Keratinocyte (primary cell): ENCODE results near the gene UNC79. TPM values are rescaled to one million over a fixed set of nuclear protein-coding genes. Genes with fewer than 3 reads are reported as not detected.

Source experiments
- DNase-seq: peaks from one replicate; pipeline ENCODE4 v3.0.0-alpha.2; 2011; ENCODE audit warnings: low read depth, missing footprints, low spot score
- FAIRE-seq: peaks from 2 replicates; lab custom pipeline; 2011; peaks lifted over from hg19 to GRCh38; lab: Jason Lieb, UNC
- H2AFZ ChIP-seq: 2 replicates; pipeline ENCODE4 v1.6.0; 2012; ENCODE audit warnings: low read length, control low read depth, inconsistent platforms; ENCODE audit not compliant: control insufficient read depth
- H3K27ac ChIP-seq: 2 replicates; pipeline ENCODE4 v1.5.1; 2011; ENCODE audit warnings: low read length; ENCODE audit not compliant: control insufficient read depth, insufficient read depth
- H3K27me3 ChIP-seq: 3 replicates; pipeline ENCODE4 v1.6.0; 2011; ENCODE audit warnings: low read length; ENCODE audit not compliant: control insufficient read depth, insufficient read depth; ENCODE audit errors: extremely low read depth
- H3K36me3 ChIP-seq, 2 experiments: 2 replicates in 1 of 2; 3 replicates in 1 of 2; pipeline ENCODE4 v1.5.1; 2011; ENCODE audit warnings: low read length in 2 of 2, mild to moderate bottlenecking in 1 of 2; ENCODE audit not compliant: control insufficient read depth in 2 of 2, insufficient read depth in 2 of 2; ENCODE audit errors: extremely low read depth in 1 of 2
- H3K4me1 ChIP-seq: 3 replicates; pipeline ENCODE4 v1.5.1; 2011; ENCODE audit warnings: low read length; ENCODE audit not compliant: control insufficient read depth, insufficient read depth; ENCODE audit errors: extremely low read depth
- H3K4me2 ChIP-seq: 3 replicates; pipeline ENCODE4 v1.6.0; 2011; ENCODE audit warnings: low read depth, low read length; ENCODE audit not compliant: control insufficient read depth, insufficient read depth; ENCODE audit errors: extremely low read depth
- H3K4me3 ChIP-seq, 3 experiments: fragments of 200-600 bp in 1 of 3; sonication (generic) in 1 of 3; 2 replicates in 2 of 3; 3 replicates in 1 of 3; pipeline ENCODE4 v1.5.1; 2011 to 2016; ENCODE audit warnings: low read length in 3 of 3, mild to moderate bottlenecking in 3 of 3, control low read depth in 2 of 3, inconsistent platforms in 1 of 3, low read depth in 1 of 3, mixed read lengths in 1 of 3, mixed run types in 1 of 3, moderate library complexity in 1 of 3; ENCODE audit not compliant: control insufficient read depth in 2 of 3, insufficient read depth in 2 of 3; ENCODE audit errors: extremely low read depth in 1 of 3
- H3K79me2 ChIP-seq: 2 replicates; pipeline ENCODE4 v1.6.0; 2012; ENCODE audit warnings: low read length; ENCODE audit not compliant: control insufficient read depth, insufficient read depth
- H3K9ac ChIP-seq: 3 replicates; pipeline ENCODE4 v1.6.0; 2011; ENCODE audit warnings: low read length; ENCODE audit not compliant: control insufficient read depth, insufficient read depth; ENCODE audit errors: extremely low read depth
- H3K9me1 ChIP-seq: 3 replicates; pipeline ENCODE4 v1.6.0; 2011; ENCODE audit warnings: low read length; ENCODE audit not compliant: control insufficient read depth, insufficient read depth; ENCODE audit errors: extremely low read depth
- H3K9me3 ChIP-seq: 2 replicates; pipeline ENCODE4 v1.5.1; 2012; ENCODE audit warnings: low read depth, low read length; ENCODE audit not compliant: control insufficient read depth
- H4K20me1 ChIP-seq: 3 replicates; pipeline ENCODE4 v1.6.0; 2011; ENCODE audit warnings: low read length; ENCODE audit not compliant: control insufficient read depth, insufficient read depth; ENCODE audit errors: extremely low read depth
- EZH2 ChIP-seq: IDR thresholded peaks from one replicate; pipeline ENCODE4 v1.6.1; 2012; ENCODE audit warnings: inconsistent platforms, mild to moderate bottlenecking, low read length, moderate library complexity
- dilution Hi-C: fragments of 300-500 bp; cut with MboI; formaldehyde crosslinking; loops from one replicate; pipeline ENCODE4 v1.7.0; 2020; ENCODE audit warnings: low sequenced_read_pairs; ENCODE audit not compliant: extremely low pct_ligation_motif_present
- polyA plus RNA-seq, 5 experiments: library from polyadenylated mRNA; depleted of rRNA in 3 of 5; stranded (reverse) in 3 of 5; stranded (forward) in 1 of 5; unstranded in 1 of 5; fragments of >200 nt; gene quantifications; 1 replicate in 1 of 5; 2 replicates in 3 of 5; 3 replicates in 1 of 5; pipeline versions ENCODE4 v1.2.1 to v1.2.3, GENCODE V29; 2011 to 2012; ENCODE audit warnings: missing spikeins in 2 of 5, low read depth in 1 of 5, low replicate concordance in 1 of 5
- TF ChIP-seq, protein P1 (sequence below), 3 experiments: IDR thresholded peaks in 1 of 3; conservative IDR thresholded peaks in 1 of 3; optimal IDR thresholded peaks in 1 of 3; 2 replicates in 2 of 3; 3 replicates in 1 of 3; pipeline versions ENCODE3 to v1.5.1; 2011; ENCODE audit warnings: low read length in 3 of 3, mild to moderate bottlenecking in 3 of 3, moderate library complexity in 2 of 3, control low read depth in 1 of 3, inconsistent platforms in 1 of 3; ENCODE audit not compliant: insufficient read depth in 2 of 3; ENCODE audit errors: extremely low read depth in 1 of 3

Gene UNC79
- polyA plus RNA-seq, 1 donor (not counting 4 experiments of a cell fraction or from before 2014, with no cell fraction given): 0.01 TPM

DNA sequence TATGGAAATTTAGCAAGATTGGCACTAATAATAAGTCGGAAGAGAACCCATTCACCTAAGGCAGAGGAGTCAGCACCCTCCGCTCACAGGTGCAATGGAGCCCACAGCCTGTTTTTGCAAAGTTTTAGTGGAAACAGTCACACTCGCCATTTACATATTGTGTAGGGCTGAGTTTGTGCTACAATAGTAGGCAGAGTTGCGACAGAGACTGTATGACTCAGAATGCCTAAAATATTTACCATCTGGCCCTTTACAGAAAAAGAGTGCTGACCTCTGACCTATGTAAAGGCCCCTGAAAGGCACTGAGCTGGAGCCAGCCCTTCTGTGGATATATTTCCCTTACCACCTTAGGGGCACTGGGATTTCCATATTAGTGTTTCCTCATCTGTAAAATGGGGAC is 278.5 kb downstream of the UNC79 start:
- Histone ChIP-seq H3K9me1 (no peaks in the 10 kb centered on the region), H4K20me1 (no peaks in the 10 kb centered on the region), H3K27ac (no peak overlapping the region), H3K4me1 (no peaks in the 10 kb centered on the region), H3K9me3 (no peaks in the 10 kb centered on the region), H3K9ac (no peak overlapping the region), H3K27me3 (no peaks in the 10 kb centered on the region), H3K36me3 (no peaks in the 10 kb centered on the region), H2AFZ (no peak overlapping the region), H3K79me2 (no peaks in the 10 kb centered on the region), H3K4me2 (no peak overlapping the region), H3K4me3 (no peak overlapping the region)
- TF ChIP-seq, protein P1, sequence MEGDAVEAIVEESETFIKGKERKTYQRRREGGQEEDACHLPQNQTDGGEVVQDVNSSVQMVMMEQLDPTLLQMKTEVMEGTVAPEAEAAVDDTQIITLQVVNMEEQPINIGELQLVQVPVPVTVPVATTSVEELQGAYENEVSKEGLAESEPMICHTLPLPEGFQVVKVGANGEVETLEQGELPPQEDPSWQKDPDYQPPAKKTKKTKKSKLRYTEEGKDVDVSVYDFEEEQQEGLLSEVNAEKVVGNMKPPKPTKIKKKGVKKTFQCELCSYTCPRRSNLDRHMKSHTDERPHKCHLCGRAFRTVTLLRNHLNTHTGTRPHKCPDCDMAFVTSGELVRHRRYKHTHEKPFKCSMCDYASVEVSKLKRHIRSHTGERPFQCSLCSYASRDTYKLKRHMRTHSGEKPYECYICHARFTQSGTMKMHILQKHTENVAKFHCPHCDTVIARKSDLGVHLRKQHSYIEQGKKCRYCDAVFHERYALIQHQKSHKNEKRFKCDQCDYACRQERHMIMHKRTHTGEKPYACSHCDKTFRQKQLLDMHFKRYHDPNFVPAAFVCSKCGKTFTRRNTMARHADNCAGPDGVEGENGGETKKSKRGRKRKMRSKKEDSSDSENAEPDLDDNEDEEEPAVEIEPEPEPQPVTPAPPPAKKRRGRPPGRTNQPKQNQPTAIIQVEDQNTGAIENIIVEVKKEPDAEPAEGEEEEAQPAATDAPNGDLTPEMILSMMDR (optimal IDR thresholded peaks at IDR 0.05 in 1 of 3, IDR thresholded peaks at IDR 0.05 in 1 of 3, conservative IDR thresholded peaks at IDR 0.05 in 1 of 3; ENCODE audit: extremely low read depth in 1 of 3, insufficient read depth in 2 of 3, low read length in 3 of 3): no peak
- TF ChIP-seq EZH2: no peak
- FAIRE-seq (no peak), DNase-seq (no peak)
- dilution Hi-C loops: no loop called here

DNA sequence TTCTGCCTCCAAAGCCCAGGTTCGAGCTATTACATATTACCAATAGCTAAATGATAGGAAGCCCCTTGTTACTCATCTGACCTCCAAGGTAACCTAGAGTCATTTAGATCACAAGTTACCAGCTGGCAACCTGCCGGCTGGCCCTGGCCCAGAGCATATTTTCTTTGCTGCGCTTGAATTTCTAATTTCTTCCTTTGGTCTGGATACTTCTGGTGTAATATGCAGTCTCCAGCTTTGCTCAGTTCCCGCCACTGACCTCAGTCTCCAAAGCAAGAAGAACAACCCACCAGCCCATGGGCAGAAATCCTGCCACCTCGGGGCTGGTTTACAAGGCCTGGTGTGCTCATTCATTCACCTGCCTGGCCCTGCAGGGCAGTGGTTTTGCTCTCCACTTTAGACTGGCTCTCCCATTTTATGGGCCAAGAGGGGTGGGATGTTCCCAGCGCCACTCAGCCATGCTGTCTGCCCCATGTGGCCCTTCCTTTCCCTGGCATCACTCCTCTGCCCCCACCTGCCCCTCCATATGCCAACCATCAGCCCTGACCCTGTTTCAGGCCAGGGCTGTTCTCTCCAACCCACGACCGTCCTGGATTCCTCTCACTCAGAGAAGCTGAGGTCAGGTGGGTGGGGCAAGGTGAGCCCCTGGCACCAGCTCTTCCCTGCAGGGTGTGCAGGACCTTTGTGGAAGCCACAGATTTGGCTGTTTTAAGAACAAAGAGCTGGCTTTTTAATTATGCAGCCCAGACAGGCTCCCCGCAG is 281.5 kb downstream of the UNC79 start:
- Histone ChIP-seq H3K79me2 (no peaks in the 10 kb centered on the region), H3K4me1 (no peaks in the 10 kb centered on the region), H3K36me3 (no peaks in the 10 kb centered on the region), H3K4me3 (no peak overlapping the region), H2AFZ (no peak overlapping the region), H3K9me1 (no peaks in the 10 kb centered on the region), H3K4me2 (no peak overlapping the region), H3K9me3 (no peaks in the 10 kb centered on the region), H4K20me1 (no peaks in the 10 kb centered on the region), H3K27ac (no peak overlapping the region), H3K9ac (no peak overlapping the region), H3K27me3 (no peaks in the 10 kb centered on the region)
- dilution Hi-C loops: no loop called here
- FAIRE-seq: no peak
- TF ChIP-seq EZH2: no peak
- TF ChIP-seq, protein P1 (optimal IDR thresholded peaks at IDR 0.05 in 1 of 3, IDR thresholded peaks at IDR 0.05 in 1 of 3, conservative IDR thresholded peaks at IDR 0.05 in 1 of 3; ENCODE audit: extremely low read depth in 1 of 3, insufficient read depth in 2 of 3, low read length in 3 of 3): no peak
- DNase-seq: no peak
